Mononuclear cell (primary cell): ENCODE measurements around the gene PRRG3. TPM values are rescaled to one million over a fixed set of nuclear protein-coding genes. Genes with fewer than 3 reads are reported as not detected.
"Not testable (repeated sequence)": the region's sequence is repeated elsewhere in the genome, so short reads cannot be mapped to it uniquely, and the experiment has no call there.

Source experiments
- H3K27me3 ChIP-seq: 2 replicates; pipeline ENCODE4 v1.6.0; 2011; ENCODE audit warnings: low read length, control low read depth; ENCODE audit not compliant: insufficient read depth
- H3K4me1 ChIP-seq: 2 replicates; pipeline ENCODE4 v1.5.1; 2011; ENCODE audit warnings: mild to moderate bottlenecking, low read length, control low read depth; ENCODE audit not compliant: insufficient read depth
- H3K4me3 ChIP-seq: 2 replicates; pipeline ENCODE4 v1.5.1; 2011; ENCODE audit warnings: mild to moderate bottlenecking, low read length, moderate library complexity
- H3K9me3 ChIP-seq: 2 replicates; pipeline ENCODE4 v1.5.1; 2011; ENCODE audit warnings: low read depth, mild to moderate bottlenecking, control low read depth, low read length
- total RNA-seq: library from RNA; depleted of rRNA; stranded (reverse); fragments of >200 nt; gene quantifications from one replicate; pipeline ENCODE4 v1.2.3, GENCODE V29; 2012

Gene PRRG3
- not detected for total RNA-seq

DNA sequence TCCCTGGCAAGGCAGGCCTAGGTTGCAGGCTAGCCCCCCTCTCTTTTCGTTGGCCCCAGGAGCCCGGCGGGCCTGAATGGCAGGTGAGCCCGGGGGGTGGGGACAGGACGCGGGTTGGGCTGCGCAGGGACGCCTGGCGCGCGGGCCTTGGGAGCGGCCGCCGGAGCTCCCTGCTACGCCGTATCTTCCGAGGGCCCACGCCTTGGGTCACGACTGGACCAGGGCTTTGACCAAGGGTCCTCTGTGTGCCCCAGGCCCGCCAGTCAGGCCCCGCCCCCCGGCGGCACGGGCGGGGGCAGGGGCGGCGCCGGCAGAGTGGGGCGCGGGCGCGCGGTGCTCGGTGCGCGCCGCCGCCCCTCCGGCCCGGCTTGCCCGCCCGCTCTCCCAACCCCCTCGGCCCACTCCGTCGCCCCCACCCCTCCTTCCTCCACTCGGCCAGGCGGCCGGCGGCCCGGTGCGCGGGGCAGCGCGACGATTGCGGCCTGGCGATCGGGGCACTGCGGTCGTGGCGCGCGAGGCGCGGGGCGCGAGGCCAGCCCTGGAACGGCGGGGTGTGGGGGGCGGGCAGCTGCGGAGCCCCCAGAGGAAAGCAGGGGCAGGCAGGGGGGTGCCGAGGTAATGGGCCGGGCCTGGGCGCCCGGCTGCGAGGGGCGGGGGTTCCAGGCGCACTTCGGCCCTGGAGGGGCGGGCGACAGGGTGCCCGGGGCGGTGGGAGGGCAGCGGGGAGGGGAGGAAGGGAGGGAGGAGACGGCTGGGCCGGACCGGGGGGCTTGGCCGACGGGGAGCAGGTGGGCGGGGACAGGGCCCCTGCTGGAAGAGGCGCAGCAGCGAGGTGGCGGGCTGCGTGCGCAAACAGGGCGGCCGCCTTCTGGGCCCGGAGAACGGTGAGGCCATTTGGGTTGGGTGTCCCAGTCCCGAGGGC, at the start of gene PRRG3:
TSS of gene PRRG3 (plus strand) at position 798 of the 922 bp plus-strand sequence. CDS start 3,357 bp downstream, outside the sequence.
- no peaks in the 10 kb centered on the region for H3K9me3 ChIP-seq
- H3K27me3 ChIP-seq = no peaks in the 10 kb centered on the region
- no peak within 1 kb of the TSS for H3K4me3 ChIP-seq
- H3K4me1 ChIP-seq = no peaks in the 10 kb centered on the region

DNA sequence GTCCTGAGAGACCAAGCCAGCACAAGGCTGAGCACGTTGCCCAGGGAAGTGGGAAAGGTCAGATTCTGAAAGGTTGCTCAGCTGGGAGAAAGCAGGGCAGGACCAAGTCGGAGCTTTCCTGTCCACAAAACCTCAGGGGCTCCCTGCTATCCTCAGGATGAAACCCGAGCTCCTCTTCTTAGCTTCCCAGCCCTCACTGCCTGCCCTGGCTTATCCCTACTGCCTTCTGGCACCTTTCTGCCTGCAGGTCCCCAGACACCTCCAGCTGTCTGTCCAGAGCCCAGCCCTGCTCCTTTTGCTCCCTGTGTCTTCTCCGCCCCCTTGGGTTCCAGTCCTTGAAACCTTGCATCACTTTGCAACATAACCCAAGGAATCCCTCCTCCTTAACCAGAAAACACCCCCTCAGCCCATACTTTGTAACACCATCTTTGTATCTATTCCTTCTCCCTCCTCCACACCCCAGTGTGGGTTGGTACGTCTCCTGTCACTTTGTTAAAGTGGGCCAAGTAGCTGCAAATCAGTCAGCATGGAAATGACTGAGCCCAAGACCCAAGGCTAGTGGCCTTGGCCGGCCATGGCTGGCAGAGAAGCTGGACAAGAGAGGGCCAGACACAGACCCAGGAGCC, 20.0 kb upstream of the PRRG3 start:
- no peak overlapping the region for H3K4me3 ChIP-seq
- H3K27me3 ChIP-seq = no peaks in the 10 kb centered on the region
- no peaks in the 10 kb centered on the region for H3K4me1 ChIP-seq
- H3K9me3 ChIP-seq = no peaks in the 10 kb centered on the region

DNA sequence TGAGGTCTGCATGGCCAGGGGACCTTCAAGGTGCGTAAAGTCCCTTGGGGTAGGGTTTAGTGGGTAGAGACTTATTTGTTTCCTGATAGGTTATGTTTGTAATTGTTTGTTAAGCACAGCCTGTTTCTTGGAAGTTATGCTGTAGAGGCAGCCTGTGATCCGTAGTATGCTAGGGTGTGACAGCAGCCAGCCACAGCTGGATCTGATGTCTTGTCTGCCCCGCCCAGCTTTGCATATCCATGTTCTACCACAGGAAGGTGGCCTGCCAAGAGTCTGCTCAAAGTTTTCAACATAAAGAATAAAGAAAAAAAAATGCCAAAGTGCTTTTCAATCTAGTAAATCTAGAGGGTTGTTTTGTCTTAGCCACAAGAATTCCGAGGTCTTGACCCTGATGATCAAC, 19.1 kb upstream of the PRRG3 start:
- no peaks in the 10 kb centered on the region for H3K27me3 ChIP-seq
- no peaks in the 10 kb centered on the region for H3K4me1 ChIP-seq
- no peaks in the 10 kb centered on the region for H3K9me3 ChIP-seq
- no peak overlapping the region for H3K4me3 ChIP-seq

DNA sequence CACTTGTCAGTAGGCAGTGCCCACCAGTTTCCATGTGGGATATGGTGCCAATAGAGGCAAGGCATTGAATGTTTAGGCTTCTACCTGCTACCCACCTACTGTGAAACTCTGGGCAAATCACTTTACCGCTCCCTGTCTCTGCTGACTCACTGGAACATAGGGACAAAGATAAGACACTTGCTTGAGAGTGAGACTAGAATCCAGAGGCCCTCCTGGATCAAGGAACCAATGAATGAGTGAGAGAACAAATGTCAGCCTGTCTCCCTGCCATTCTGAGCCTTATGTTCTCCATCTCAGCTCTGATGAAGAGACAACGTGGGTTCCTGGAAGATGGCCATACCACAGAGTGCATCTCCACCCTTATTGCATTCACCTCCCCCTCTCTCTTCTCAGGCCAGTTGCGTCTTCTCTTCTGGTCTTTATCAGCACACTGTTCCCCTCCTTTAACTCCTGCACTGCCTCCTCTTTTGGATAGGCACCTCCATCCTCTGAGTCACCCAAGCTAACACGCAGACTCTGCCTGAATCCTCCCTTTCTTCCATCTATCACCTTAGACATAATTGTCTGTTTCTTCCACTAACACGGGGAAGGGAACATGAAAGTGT, 15.4 kb upstream of the PRRG3 start:
- Histone ChIP-seq H3K4me3 (no peak overlapping the region), H3K27me3 (no peaks in the 10 kb centered on the region), H3K4me1 (no peaks in the 10 kb centered on the region), H3K9me3 (no peaks in the 10 kb centered on the region)

DNA sequence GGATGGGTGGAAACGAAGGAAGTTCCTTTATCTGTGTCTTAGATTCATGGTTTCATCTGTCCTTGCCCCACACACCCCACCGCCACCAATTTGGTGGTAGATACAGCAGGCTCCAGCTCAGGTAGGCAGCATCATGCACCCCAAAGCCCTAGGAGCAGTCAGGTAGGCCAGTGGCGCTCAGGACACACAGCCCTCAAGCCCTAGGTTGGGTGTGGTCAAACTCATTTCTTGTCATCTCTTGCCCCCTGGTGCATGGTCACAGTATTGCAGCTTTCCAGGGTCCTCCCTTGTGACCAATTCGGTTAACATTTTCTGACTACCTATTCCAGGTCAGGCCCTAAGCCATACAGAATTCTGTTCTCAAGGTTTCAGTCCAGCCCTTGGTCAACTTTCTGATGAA, 14.5 kb upstream of the PRRG3 start:
- H3K9me3 ChIP-seq = no peaks in the 10 kb centered on the region
- no peaks in the 10 kb centered on the region for H3K27me3 ChIP-seq
- no peaks in the 10 kb centered on the region for H3K4me1 ChIP-seq
- H3K4me3 ChIP-seq = no peak overlapping the region

DNA sequence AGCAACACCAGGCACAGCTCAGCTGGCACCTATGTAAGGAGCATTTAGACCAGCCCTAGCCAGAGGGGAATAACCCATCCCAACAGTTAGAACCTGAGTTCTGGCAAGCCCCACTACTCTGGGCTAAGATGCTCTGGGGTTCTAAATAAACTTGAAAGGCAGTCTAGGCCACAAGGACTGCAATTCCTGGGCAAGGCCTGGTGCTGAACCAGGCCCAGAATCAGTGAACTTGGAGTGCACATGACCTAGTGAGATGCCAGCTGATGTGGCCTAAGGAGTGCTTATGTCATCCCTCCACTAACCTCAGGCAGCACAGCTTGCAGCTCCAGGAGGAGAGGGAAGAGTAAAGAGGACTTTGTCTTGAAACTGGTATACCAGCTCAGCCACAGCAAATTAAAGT, 7.6 kb upstream of the PRRG3 start:
- Histone ChIP-seq H3K4me1 (no peaks in the 10 kb centered on the region), H3K27me3 (no peaks in the 10 kb centered on the region), H3K9me3 (no peaks in the 10 kb centered on the region), H3K4me3 (no peak overlapping the region)

DNA sequence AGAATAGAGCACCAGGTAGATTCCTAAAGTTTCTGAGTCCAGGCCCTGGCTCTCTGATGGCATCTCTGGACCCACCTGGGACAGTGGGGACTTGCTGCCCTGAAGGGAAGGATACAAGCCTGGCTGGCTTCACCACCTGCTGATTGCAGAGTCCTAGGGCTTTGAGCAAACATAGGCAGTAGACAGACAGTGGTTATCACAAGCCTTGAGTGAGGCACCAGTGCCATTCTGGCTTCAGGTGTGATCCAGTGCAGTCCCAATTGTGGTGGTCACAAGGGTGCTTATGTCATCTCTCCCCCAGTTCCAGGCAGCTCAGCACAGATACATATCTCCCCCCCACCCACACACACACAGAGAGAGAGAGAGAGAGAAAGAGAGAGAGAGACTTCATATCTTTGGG, 6.6 kb upstream of the PRRG3 start:
- no peaks in the 10 kb centered on the region for H3K27me3 ChIP-seq
- no peak overlapping the region for H3K4me3 ChIP-seq
- H3K4me1 ChIP-seq = no peaks in the 10 kb centered on the region
- no peaks in the 10 kb centered on the region for H3K9me3 ChIP-seq

DNA sequence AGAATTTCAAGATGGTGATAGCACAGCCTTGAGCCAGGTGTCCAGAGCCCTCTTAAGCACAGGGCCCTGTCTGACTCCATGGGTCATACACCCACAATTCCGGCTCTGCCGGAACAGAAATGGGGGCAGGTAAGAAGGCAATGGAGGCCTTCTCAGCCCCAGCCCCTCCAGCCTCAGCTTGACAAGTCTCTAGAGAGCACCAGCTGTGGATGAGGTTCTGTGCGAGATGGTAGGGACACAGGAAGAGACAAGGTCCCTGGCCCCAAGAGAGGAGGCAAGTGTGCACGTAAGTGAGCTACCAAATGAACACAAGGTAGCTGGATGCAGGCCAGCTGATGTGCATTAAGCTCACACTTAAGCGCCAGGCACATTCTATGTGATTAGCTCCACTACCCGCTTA, 2.4 kb upstream of the PRRG3 start:
- Histone ChIP-seq H3K9me3 (no peaks in the 10 kb centered on the region), H3K4me1 (no peaks in the 10 kb centered on the region)

DNA sequence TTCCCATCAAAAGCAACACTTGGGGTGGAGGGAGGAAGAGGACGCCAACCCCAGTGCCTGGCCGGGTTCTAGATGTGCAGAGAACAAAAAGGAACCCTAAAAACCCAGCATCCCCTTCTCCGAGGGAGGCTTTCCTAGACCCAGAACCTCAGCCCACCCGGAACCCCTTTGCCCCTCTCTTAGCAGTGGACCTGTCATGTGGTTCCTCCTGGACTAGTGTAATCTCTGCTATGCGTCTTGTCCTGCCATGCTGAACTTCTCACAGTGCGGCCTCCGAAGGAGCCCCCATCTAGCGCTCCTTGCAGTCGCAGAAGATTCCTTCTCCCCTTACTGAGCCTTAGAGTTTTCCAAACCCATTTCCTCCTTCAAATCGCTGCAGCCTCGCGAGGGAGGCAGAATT, 1.1 kb upstream of the PRRG3 start:
- Histone ChIP-seq H3K9me3 (no peaks in the 10 kb centered on the region), H3K4me1 (no peaks in the 10 kb centered on the region), H3K4me3 (no peak overlapping the region), H3K27me3 (no peaks in the 10 kb centered on the region)

More for the DNA sequence above, 2.4 kb upstream of the PRRG3 start:
- Histone ChIP-seq H3K4me3 (no peak overlapping the region), H3K27me3 (no peaks in the 10 kb centered on the region)

DNA sequence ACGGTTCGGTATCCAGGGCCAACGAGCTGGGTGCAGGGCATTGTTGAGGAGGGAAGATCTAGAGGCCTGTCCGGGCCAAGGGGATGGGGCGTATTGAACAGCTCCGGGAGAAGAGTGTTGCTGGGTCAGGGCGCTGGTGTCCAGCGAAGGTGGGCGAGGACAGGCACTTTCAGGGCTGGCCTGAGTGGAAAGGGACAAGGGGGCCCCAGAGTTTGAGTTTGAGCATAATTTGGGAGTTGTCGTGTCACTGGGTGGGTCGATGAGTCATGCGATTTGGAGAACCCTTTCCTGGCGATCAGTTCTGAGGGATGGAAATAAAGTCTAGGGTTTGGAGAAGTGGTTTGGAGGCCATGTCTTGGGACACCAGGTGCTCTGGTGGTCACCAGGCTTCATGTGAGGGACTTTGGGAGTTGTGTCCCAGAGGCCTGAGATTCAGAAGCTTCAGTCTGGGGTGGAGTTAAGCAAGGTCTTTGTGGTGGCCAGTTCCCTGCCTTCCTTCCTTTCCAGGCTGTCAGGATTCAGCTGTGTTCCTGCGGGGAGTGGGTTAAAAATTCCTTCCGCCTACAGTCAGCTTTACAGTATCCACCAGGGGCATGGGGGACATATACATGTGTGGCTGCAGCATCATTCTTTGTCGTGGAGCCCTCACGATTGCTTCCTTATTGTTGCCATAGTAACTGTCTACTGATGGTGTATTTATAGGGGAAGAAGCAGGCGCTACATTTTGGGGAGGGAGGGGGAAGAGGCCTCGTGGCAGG, 504 bp downstream of the PRRG3 start:
- Histone ChIP-seq H3K27me3 (no peaks in the 10 kb centered on the region), H3K4me3 (no peak overlapping the region), H3K9me3 (no peaks in the 10 kb centered on the region), H3K4me1 (no peaks in the 10 kb centered on the region)

DNA sequence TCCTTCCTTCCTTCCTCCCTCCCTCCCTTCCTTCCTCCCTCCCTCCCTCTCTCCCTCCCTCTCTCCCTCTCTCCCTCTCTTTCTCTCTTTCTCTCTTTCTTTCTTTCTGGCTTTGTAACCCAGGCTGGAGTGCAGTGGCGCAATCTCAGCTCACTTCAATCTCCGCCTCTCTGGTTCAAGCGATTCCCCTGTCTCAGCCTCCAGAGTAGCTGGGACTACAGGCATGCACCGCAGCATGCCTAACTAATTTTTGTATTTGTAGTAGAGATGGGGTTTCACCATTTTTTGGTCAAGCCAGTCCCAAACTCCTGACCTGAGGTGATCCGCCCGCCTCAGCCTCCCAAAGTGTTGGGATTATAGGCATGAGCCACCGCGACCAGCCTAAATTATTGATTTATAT, 1.8 kb downstream of the PRRG3 start:
- not testable (repeated sequence) for H3K9me3 ChIP-seq, H3K4me3 ChIP-seq, H3K27me3 ChIP-seq, H3K4me1 ChIP-seq

DNA sequence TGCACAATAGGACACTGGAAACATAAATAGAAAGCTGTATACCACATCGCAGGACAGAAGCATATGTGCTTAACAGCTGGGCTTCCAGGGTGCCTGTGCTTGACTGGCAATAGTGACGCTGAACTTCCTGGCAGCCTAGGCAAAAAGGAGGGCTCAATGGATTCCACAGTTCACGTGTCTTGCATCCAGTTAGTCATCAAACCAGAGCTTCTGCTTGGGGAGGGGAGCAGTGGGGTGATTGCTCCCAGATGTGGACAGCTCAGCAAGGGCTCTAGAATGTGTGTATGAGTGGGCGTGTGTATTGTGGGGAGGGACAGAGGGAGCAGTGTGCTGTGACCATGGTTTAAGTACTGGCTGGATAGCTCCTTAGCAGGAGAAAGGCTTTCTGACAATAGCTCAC, 2.3 kb downstream of the PRRG3 start:
- no peak overlapping the region for H3K4me3 ChIP-seq
- H3K9me3 ChIP-seq = no peaks in the 10 kb centered on the region
- H3K4me1 ChIP-seq = no peaks in the 10 kb centered on the region
- H3K27me3 ChIP-seq = no peaks in the 10 kb centered on the region

DNA sequence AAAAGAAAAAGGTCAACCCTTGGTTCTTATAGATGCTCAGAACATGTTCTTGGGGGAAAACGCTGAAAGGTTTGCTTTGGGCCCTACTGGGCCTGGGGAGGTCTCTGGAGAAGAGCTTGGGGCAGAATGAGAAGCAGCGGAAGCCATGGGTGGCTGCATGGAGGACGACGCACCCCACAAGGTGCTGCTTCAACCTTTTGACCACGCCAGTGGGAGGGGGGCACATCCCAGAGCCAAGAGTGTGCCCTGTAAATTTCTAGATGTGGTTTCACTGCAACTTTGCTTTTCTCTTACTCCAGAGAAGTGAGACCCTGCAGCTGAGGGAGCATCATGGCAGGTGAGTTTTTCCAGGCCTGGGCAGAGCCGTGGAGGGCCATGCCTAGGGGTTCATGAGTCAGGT, 3.2 kb downstream of the PRRG3 start:
- no peaks in the 10 kb centered on the region for H3K4me1 ChIP-seq
- no peaks in the 10 kb centered on the region for H3K9me3 ChIP-seq
- H3K27me3 ChIP-seq = no peaks in the 10 kb centered on the region
- no peak overlapping the region for H3K4me3 ChIP-seq

DNA sequence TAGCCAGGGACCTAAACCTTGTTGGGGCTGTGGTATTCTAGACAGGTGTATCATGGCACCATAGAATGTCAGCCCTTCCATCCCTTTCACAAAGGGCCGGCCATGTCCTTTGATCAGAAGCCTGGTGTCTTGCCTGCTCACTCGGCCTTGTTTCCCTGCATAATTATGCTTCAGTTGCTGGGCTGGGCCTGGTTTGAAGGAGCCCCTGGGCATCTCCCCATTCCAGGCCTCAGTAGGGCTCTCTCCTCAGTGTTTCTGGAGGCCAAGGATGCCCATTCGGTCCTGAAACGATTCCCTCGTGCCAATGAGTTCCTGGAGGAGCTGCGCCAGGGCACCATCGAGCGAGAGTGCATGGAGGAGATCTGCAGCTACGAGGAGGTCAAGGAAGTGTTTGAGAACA, 4.5 kb downstream of the PRRG3 start:
- Histone ChIP-seq H3K4me1 (no peaks in the 10 kb centered on the region), H3K9me3 (no peaks in the 10 kb centered on the region), H3K4me3 (no peak overlapping the region), H3K27me3 (no peaks in the 10 kb centered on the region)

DNA sequence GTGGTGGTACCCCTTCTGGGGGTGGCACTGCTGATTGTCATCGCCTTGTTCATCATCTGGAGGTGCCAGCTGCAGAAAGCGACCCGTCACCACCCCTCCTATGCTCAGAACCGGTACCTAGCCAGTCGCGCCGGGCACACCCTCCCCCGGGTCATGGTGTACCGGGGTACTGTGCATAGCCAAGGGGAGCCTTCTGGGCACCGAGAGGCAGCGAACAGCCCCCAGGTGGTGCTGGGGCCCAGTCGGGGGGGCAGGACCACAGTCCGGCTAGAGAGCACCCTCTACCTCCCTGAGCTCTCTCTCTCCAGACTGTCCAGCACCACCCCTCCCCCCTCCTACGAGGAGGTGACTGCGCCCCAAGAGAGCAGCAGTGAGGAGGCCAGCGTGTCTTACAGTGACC, 5.3 kb downstream of the PRRG3 start:
- no peaks in the 10 kb centered on the region for H3K9me3 ChIP-seq
- H3K4me3 ChIP-seq = no peak overlapping the region
- H3K27me3 ChIP-seq = no peaks in the 10 kb centered on the region
- H3K4me1 ChIP-seq = no peaks in the 10 kb centered on the region
